SK-N-SH (cell line): Measurements from ENCODE around the gene CLCN1. TPM values are rescaled to one million over a fixed set of nuclear protein-coding genes. Genes with fewer than 3 reads are reported as not detected.

Experiments
- CTCF ChIA-PET: fragments of 300-600, 350-600 bp; formaldehyde crosslinking; extraction: SDS; loops from one replicate; lab custom pipeline; 2021; lab: Yijun Ruan, JAX
- POLR2A ChIA-PET: fragments of 350-600 bp; sonication (Branson Sonifier 250); formaldehyde crosslinking; extraction: SDS; loops from one replicate; lab custom pipeline; 2020; ENCODE audit warnings: antibody characterized with exemption, inconsistent platforms; lab: Yijun Ruan, JAX
- DNase-seq: peaks from one replicate; pipeline ENCODE4 v3.0.0; 2012
- H2AFZ ChIP-seq: fragments of 200-600 bp; sonication (generic); 2 replicates; pipeline ENCODE4 v1.8.1; 2016; ENCODE audit warnings: antibody characterized with exemption, mild to moderate bottlenecking, low read depth
- H3F3A ChIP-seq: fragments of 200-600 bp; sonication (generic); replicated peaks from 2 replicates; pipeline ENCODE3; 2016; ENCODE audit warnings: antibody characterized with exemption, mild to moderate bottlenecking; ENCODE audit not compliant: insufficient read depth
- H3K27ac ChIP-seq, 2 experiments: fragments of 200-500 bp in 1 of 2; fragments of 200-600 bp in 1 of 2; sonication (Bioruptor generic) in 1 of 2; sonication (generic), shearing (Covaris generic) in 1 of 2; 2 replicates each; pipeline versions ENCODE4 v1.5.1 to v1.6.1; 2014 to 2016; ENCODE audit warnings: low read depth in 2 of 2, inconsistent platforms in 1 of 2, low read length in 1 of 2, mild to moderate bottlenecking in 1 of 2, mixed read lengths in 1 of 2
- H3K27me3 ChIP-seq: fragments of 200-600 bp; sonication (generic), shearing (Covaris generic); 2 replicates; pipeline ENCODE4 v1.6.1; 2016; ENCODE audit warnings: mixed run types; ENCODE audit not compliant: insufficient read depth
- H3K36me3 ChIP-seq, 2 experiments: fragments of 200-500 bp in 1 of 2; fragments of 200-600 bp in 1 of 2; sonication (Bioruptor generic) in 1 of 2; sonication (generic) in 1 of 2; replicated peaks in 1 of 2; 2 replicates each; pipeline versions ENCODE3 to v1.5.1; 2014 to 2016; ENCODE audit warnings: low read length in 1 of 2, mild to moderate bottlenecking in 1 of 2; ENCODE audit not compliant: insufficient read depth in 2 of 2, control insufficient read depth in 1 of 2
- H3K4me1 ChIP-seq, 2 experiments: fragments of 200-500 bp in 1 of 2; fragments of 200-600 bp in 1 of 2; sonication (Bioruptor generic) in 1 of 2; sonication (generic), shearing (Covaris generic) in 1 of 2; 2 replicates each; pipeline versions ENCODE4 v1.5.1 to v1.6.1; 2014 to 2016; ENCODE audit warnings: low read depth in 1 of 2, low read length in 1 of 2, mixed run types in 1 of 2; ENCODE audit not compliant: insufficient read depth in 2 of 2, control insufficient read depth in 1 of 2
- H3K4me2 ChIP-seq: fragments of 200-600 bp; sonication (generic), shearing (Covaris generic); 2 replicates; pipeline ENCODE4 v1.6.1; 2017; ENCODE audit warnings: mixed run types
- H3K4me3 ChIP-seq, 2 experiments: fragments of 200-500 bp in 1 of 2; fragments of 200-600 bp in 1 of 2; sonication (Bioruptor generic) in 1 of 2; sonication (generic), shearing (Covaris generic) in 1 of 2; 2 replicates each; pipeline versions ENCODE4 v1.5.1 to v1.8.1; 2014 to 2016; ENCODE audit warnings: low read depth in 2 of 2, inconsistent platforms in 1 of 2, low read length in 1 of 2, mild to moderate bottlenecking in 1 of 2, mixed read lengths in 1 of 2, moderate library complexity in 1 of 2
- H3K79me2 ChIP-seq: fragments of 200-600 bp; sonication (generic); 2 replicates; pipeline ENCODE4 v1.8.1; 2017; ENCODE audit warnings: mild to moderate bottlenecking; ENCODE audit not compliant: insufficient read depth
- H3K9ac ChIP-seq: fragments of 200-600 bp; sonication (generic); 2 replicates; pipeline ENCODE4 v1.6.1; 2017; ENCODE audit warnings: mixed run types
- H3K9me2 ChIP-seq: fragments of 200-600 bp; sonication (generic); 2 replicates; pipeline ENCODE4 v1.6.1; 2017; ENCODE audit warnings: mixed run types
- H3K9me3 ChIP-seq: fragments of 200-600 bp; sonication (generic); 2 replicates; pipeline ENCODE4 v1.6.1; 2017; ENCODE audit warnings: mixed run types, mild to moderate bottlenecking, moderate library complexity
- H4K20me1 ChIP-seq: fragments of 200-600 bp; sonication (generic); 2 replicates; pipeline ENCODE4 v1.6.1; 2017; ENCODE audit warnings: mild to moderate bottlenecking, mixed run types; ENCODE audit not compliant: insufficient read depth
- CHD2 ChIP-seq: fragments of 150-350 bp; IDR thresholded peaks from 2 replicates; pipeline ENCODE4 v1.6.1; 2018; ENCODE audit warnings: low read length; ENCODE audit not compliant: partially characterized antibody
- NRF1 ChIP-seq: IDR thresholded peaks from 2 replicates; pipeline ENCODE4 v1.6.1; 2012; ENCODE audit warnings: low read depth, mild to moderate bottlenecking, low read length
- RAD21 ChIP-seq: IDR thresholded peaks from 2 replicates; pipeline ENCODE4 v1.6.1; 2012; ENCODE audit warnings: mild to moderate bottlenecking, low read length
- SMC3 ChIP-seq: IDR thresholded peaks from 2 replicates; pipeline ENCODE4 v1.6.1; 2012; ENCODE audit warnings: low read depth, low read length, improper control_type of control experiment
- TAF1 ChIP-seq: IDR thresholded peaks from 2 replicates; pipeline ENCODE4 v1.6.1; 2012; ENCODE audit warnings: low read depth, mild to moderate bottlenecking, low read length, moderate library complexity, borderline replicate concordance
- WGBS: methylation state at CpG from one replicate; pipeline ENCODE4 v1.1.6; 2017; ENCODE audit warnings: low lambda C conversion rate; 5-methylcytosine and 5-hydroxymethylcytosine counted together
- polyA plus RNA-seq, 3 experiments: library from polyadenylated mRNA; depleted of rRNA; stranded (reverse); fragments of >200 nt; gene quantifications; 2 replicates each; pipeline ENCODE4 v1.2.3, GENCODE V29; 2012
- TF ChIP-seq, protein P1 (sequence below): fragments of 150-350 bp; IDR thresholded peaks from 2 replicates; pipeline ENCODE4 v1.6.1; 2016; ENCODE audit warnings: mild to moderate bottlenecking, low read depth, low read length
- TF ChIP-seq, protein P2 (sequence below): IDR thresholded peaks from 2 replicates; pipeline ENCODE4 v1.4.0; 2012; ENCODE audit warnings: low read depth, borderline replicate concordance
- TF ChIP-seq, protein P3 (sequence below): IDR thresholded peaks from 2 replicates; pipeline ENCODE4 v1.4.0; 2012; ENCODE audit warnings: low read depth, borderline replicate concordance
- TF ChIP-seq, protein P4 (sequence below): fragments of 200-600 bp; sonication (generic); IDR thresholded peaks from 2 replicates; pipeline ENCODE4 v1.6.1; 2017; ENCODE audit warnings: antibody characterized with exemption, mild to moderate bottlenecking, moderate library complexity

CLCN1 gene
- polyA plus RNA-seq, 1 of the 3 experiments (the other 2 are of a cell fraction) = 0.12 TPM

DNA sequence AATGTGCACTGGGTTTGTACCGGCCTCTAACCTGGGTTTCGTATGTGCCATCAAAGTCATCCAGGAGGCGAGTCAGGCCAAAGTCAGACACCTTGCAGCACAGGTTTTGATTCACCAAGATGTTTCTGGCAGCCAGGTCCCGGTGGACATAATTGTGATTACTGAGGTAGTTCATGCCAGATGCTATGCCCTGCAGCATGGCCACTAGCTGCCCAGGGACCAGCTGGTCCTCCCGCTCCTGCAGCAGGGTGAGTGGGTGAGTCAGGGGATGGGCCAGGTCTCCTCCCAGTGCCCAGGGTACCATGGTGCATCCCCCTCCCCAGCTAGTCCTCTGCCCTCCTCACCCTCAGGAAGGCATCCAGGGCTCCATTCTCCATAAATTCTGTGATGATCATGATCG is 78.9 kb downstream of the CLCN1 start (continued):
- TF ChIP-seq, protein P1, sequence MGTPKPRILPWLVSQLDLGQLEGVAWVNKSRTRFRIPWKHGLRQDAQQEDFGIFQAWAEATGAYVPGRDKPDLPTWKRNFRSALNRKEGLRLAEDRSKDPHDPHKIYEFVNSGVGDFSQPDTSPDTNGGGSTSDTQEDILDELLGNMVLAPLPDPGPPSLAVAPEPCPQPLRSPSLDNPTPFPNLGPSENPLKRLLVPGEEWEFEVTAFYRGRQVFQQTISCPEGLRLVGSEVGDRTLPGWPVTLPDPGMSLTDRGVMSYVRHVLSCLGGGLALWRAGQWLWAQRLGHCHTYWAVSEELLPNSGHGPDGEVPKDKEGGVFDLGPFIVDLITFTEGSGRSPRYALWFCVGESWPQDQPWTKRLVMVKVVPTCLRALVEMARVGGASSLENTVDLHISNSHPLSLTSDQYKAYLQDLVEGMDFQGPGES = no peak
- TF ChIP-seq RAD21 = no peak
- TF ChIP-seq, protein P2, sequence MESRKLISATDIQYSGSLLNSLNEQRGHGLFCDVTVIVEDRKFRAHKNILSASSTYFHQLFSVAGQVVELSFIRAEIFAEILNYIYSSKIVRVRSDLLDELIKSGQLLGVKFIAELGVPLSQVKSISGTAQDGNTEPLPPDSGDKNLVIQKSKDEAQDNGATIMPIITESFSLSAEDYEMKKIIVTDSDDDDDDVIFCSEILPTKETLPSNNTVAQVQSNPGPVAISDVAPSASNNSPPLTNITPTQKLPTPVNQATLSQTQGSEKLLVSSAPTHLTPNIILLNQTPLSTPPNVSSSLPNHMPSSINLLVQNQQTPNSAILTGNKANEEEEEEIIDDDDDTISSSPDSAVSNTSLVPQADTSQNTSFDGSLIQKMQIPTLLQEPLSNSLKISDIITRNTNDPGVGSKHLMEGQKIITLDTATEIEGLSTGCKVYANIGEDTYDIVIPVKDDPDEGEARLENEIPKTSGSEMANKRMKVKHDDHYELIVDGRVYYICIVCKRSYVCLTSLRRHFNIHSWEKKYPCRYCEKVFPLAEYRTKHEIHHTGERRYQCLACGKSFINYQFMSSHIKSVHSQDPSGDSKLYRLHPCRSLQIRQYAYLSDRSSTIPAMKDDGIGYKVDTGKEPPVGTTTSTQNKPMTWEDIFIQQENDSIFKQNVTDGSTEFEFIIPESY = no peak
- no peak for TF ChIP-seq TAF1
- no peak for TF ChIP-seq CHD2
- TF ChIP-seq, protein P3, sequence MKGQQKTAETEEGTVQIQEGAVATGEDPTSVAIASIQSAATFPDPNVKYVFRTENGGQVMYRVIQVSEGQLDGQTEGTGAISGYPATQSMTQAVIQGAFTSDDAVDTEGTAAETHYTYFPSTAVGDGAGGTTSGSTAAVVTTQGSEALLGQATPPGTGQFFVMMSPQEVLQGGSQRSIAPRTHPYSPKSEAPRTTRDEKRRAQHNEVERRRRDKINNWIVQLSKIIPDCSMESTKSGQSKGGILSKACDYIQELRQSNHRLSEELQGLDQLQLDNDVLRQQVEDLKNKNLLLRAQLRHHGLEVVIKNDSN = no peak
- no peak for TF ChIP-seq NRF1

DNA sequence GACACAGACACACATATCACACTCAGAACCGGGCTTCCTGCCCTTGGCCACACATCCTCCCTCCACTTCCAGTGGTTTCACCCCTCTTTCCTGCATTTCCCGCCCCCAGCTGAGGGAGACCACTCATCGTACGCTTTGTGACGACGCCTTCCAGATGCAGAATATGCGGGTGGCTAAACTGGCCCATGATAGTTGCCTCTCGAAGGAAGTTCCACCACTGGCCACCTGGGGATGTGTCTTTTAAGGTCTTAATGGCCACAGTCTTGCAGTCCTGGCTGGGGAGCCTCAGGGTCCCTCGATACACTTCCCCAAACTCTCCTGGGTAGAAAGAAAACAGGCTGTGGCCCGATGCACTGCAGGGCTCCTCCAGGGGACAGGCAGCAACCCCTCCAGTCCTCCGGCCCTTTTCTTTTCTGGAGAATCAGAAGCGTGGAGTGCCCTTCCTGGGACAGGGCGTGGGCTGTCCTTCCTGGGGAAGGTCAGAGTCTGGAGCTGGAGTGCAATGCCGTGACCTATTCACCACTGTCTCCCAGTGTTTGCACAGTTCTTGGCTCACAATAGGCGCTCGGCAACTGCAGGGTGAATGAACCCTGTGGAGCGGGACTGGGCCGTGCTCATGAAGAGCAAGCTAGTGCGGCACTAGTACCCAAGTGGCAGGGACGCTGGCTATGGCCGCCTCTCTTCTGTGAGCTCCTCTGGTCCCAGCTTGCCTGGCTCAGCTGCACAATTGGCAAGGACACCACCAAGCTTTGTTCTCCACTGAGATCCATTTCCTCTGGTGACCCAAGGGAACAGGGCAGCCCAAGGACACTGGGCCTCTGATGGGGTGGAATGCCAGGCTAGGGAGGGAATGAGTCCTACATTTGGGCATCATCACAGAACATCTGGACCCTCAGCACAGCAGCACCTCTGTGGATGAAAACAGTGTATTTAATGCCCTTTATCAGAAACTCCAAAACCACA is 79.6 kb downstream of the CLCN1 start:
- Histone ChIP-seq H3K9me3 (no peaks in the 10 kb centered on the region), H3K4me1 (peaks cover 10 to 15% of the 10 kb centered on the region in 2 experiments; a peak in 3 of 4 replicates), H3K9ac (no peak overlapping the region), H3K9me2 (no peaks in the 10 kb centered on the region), H3K27ac (no peak overlapping the region), H3K79me2 (no peaks in the 10 kb centered on the region), H4K20me1 (peaks cover 26% of the 10 kb centered on the region), H3K4me2 (no peak overlapping the region), H3K36me3 (peaks cover 18 to 19% of the 10 kb centered on the region in 2 experiments), H3K4me3 (no peak overlapping the region), H3K27me3 (no peaks in the 10 kb centered on the region), H3F3A (peaks cover 45% of the 10 kb centered on the region), H2AFZ (no peak overlapping the region)
- DNase-seq = no peak
- POLR2A ChIA-PET = no interaction called here
- 85% methylated on average over 21 of the region's 21 CpGs for WGBS
- TF ChIP-seq SMC3 = no peak
- TF ChIP-seq, protein P4, sequence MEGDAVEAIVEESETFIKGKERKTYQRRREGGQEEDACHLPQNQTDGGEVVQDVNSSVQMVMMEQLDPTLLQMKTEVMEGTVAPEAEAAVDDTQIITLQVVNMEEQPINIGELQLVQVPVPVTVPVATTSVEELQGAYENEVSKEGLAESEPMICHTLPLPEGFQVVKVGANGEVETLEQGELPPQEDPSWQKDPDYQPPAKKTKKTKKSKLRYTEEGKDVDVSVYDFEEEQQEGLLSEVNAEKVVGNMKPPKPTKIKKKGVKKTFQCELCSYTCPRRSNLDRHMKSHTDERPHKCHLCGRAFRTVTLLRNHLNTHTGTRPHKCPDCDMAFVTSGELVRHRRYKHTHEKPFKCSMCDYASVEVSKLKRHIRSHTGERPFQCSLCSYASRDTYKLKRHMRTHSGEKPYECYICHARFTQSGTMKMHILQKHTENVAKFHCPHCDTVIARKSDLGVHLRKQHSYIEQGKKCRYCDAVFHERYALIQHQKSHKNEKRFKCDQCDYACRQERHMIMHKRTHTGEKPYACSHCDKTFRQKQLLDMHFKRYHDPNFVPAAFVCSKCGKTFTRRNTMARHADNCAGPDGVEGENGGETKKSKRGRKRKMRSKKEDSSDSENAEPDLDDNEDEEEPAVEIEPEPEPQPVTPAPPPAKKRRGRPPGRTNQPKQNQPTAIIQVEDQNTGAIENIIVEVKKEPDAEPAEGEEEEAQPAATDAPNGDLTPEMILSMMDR = peak; percentile 44
- CTCF ChIA-PET = interaction anchor here (0.8 to 8.3 kb wide), 6 partner anchors 9 to 155 kb away, joined by 4 to 43 read pairs (median 10); partner anchors contain the start of gene ZYX
